Suprapubic skin (tissue), 3 donors: ENCODE results near the gene CASP4.

Experiments used
- POLR2A ChIP-seq, 2 donors: fragments of 450-650 bp; IDR thresholded peaks; one replicate each; pipeline ENCODE4 v1.6.1; 2017; ENCODE audit warnings: antibody characterized with exemption in 2 of 2, mild to moderate bottlenecking in 2 of 2, moderate library complexity in 2 of 2
- TF ChIP-seq, protein P1 (sequence below), 2 donors: fragments of 200-600 bp in 1 of 2; fragments of 450-650 bp in 1 of 2; sonication (generic) in 1 of 2; IDR thresholded peaks; one replicate each; pipeline ENCODE4 v1.5.1; 2016 to 2019; ENCODE audit warnings: antibody characterized with exemption in 2 of 2, mild to moderate bottlenecking in 1 of 2, moderate library complexity in 1 of 2

DNA sequence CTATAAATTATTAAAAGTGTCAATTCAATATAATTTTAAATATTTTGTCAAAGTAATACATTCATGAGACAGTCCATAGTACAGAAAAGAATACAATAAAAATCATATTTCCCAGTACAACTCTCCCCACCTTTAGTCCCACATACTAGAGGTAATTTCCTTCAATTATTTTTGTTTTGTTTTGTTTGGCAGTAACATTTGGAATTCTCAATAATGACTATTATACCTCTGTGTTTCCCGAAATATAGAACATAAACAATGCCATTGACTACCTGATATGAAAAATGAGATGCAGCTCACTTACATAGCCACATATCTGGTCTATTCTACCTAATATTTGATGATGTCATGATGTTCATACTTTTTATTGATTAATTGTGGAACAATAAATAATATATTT lies 24.4 kb upstream of the CASP4 start:
- TF ChIP-seq, protein P1, sequence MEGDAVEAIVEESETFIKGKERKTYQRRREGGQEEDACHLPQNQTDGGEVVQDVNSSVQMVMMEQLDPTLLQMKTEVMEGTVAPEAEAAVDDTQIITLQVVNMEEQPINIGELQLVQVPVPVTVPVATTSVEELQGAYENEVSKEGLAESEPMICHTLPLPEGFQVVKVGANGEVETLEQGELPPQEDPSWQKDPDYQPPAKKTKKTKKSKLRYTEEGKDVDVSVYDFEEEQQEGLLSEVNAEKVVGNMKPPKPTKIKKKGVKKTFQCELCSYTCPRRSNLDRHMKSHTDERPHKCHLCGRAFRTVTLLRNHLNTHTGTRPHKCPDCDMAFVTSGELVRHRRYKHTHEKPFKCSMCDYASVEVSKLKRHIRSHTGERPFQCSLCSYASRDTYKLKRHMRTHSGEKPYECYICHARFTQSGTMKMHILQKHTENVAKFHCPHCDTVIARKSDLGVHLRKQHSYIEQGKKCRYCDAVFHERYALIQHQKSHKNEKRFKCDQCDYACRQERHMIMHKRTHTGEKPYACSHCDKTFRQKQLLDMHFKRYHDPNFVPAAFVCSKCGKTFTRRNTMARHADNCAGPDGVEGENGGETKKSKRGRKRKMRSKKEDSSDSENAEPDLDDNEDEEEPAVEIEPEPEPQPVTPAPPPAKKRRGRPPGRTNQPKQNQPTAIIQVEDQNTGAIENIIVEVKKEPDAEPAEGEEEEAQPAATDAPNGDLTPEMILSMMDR (IDR thresholded peaks at IDR 0.05) = no peak
- TF ChIP-seq POLR2A (IDR thresholded peaks at IDR 0.05) = no peak
